ENCODE measurements around the gene CFAP65. TPM values are rescaled to one million over a fixed set of nuclear protein-coding genes. Genes with fewer than 3 reads are reported as not detected.

CFAP65 gene
- total RNA-seq, 4 donors from 2014 or later, result under 0.01 to 1.3 (median 0.78) TPM; not detected in 1

DNA sequence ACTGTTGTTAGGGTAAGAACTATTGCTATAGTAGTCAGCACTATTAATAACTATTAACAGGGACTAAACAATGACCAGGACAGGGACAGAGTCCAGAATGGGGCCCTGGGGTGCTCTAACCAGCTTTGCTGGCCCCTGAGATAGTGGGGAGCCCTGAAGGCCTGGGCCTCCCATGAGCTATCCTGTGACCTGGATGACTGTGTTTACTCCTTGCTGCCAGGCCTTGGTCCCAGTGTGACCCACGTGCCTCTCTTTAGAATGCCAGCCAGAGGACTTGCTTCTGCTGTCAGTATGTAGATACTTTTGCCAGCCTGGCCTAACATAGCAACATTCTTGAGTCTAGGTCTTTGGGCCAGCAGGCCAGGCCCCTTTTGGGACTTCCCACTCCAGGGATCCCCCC is 70.4 kb downstream of the CFAP65 start:
- H3K27ac ChIP-seq, result no peak overlapping the region
- TF ChIP-seq POLR2A (IDR thresholded peaks at IDR 0.05), result no peak
- no peaks in the 10 kb centered on the region for H3K4me1 ChIP-seq
- no peak overlapping the region for H3K4me3 ChIP-seq (replicated peaks in 1 of 3)
- no peaks in the 10 kb centered on the region for H3K9me3 ChIP-seq
- no peak for DNase-seq
- intact Hi-C loops (cut with DNase I), result no loop called here
- H3K36me3 ChIP-seq, result no peaks in the 10 kb centered on the region
- 18 to 20% methylated on average over 1 of the region's 1 CpG for WGBS, 2 donors
- no peaks in the 10 kb centered on the region for H3K27me3 ChIP-seq

GRCh38 chr2:218964041-218964771 is 77.1 kb downstream of the CFAP65 start:
- DNase-seq, result no peak
- Histone ChIP-seq H3K9me3 (no peaks in the 10 kb centered on the region), H3K4me1 (peaks cover 0 to 21% of the 10 kb centered on the region in 2 donors), H3K27ac (no peak overlapping the region), H3K4me3 (replicated peaks in 1 of 3) (no peak overlapping the region), H3K27me3 (peaks cover 38% of the 10 kb centered on the region), H3K36me3 (no peaks in the 10 kb centered on the region)
- WGBS, 2 donors, result 52 to 56% methylated on average over 5 of the region's 5 CpGs
- TF ChIP-seq POLR2A (IDR thresholded peaks at IDR 0.05) (no peak), CTCF (IDR thresholded peaks at IDR 0.05) (no peak)
- intact Hi-C loops (cut with DNase I), result no loop called here

DNA sequence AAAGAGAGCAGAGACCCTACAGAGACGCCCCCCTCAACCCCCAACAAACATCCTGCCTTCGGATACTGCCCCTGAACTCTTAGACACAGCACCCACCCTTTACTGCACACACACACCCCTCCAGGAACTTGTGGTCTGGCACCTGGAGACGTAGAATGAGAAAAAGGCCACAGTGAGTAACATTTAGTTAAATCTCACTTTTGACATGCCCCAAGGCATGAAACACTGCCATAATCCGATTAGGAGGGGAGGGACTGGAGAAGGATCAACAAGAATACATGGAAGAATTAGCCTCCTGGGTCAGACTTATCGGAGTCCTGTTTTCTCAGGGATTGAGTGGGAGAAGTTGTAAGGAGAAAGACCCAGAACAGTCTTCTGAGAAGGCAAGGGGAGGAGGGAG is 77.7 kb downstream of the CFAP65 start:
- TF ChIP-seq CTCF (IDR thresholded peaks at IDR 0.05) (no peak), POLR2A (IDR thresholded peaks at IDR 0.05) (no peak)
- no peak for DNase-seq
- H3K4me3 ChIP-seq (replicated peaks in 1 of 3), result no peak overlapping the region
- H3K27me3 ChIP-seq, result peaks cover 43% of the 10 kb centered on the region
- intact Hi-C loops (cut with DNase I), result no loop called here
- no peak overlapping the region for H3K27ac ChIP-seq
- H3K4me1 ChIP-seq, result peaks cover 0 to 22% of the 10 kb centered on the region in 2 donors
- 4 to 11% methylated on average over 5 of the region's 5 CpGs for WGBS, 2 donors
- no peaks in the 10 kb centered on the region for H3K9me3 ChIP-seq
- no peaks in the 10 kb centered on the region for H3K36me3 ChIP-seq

- Histone ChIP-seq H3K36me3 (no peaks in the 10 kb centered on the region), H3K27me3 (peaks cover 43% of the 10 kb centered on the region), H3K4me3 (replicated peaks in 1 of 3) (no peak overlapping the region), H3K27ac (no peak overlapping the region), H3K9me3 (no peaks in the 10 kb centered on the region), H3K4me1 (peaks cover 0 to 22% of the 10 kb centered on the region in 2 donors)
- intact Hi-C loops (cut with DNase I), result no loop called here
- WGBS, 2 donors, result 2 to 4% methylated on average over 15 to 41 of the region's 42 CpGs
- peak; percentile 56 to 76 for DNase-seq
- TF ChIP-seq POLR2A (IDR thresholded peaks at IDR 0.05), result no peak
- no peak for TF ChIP-seq CTCF (IDR thresholded peaks at IDR 0.05)
Observed at GRCh38 chr2:218962859-218963492, 78.3 kb downstream of the CFAP65 start.

DNA sequence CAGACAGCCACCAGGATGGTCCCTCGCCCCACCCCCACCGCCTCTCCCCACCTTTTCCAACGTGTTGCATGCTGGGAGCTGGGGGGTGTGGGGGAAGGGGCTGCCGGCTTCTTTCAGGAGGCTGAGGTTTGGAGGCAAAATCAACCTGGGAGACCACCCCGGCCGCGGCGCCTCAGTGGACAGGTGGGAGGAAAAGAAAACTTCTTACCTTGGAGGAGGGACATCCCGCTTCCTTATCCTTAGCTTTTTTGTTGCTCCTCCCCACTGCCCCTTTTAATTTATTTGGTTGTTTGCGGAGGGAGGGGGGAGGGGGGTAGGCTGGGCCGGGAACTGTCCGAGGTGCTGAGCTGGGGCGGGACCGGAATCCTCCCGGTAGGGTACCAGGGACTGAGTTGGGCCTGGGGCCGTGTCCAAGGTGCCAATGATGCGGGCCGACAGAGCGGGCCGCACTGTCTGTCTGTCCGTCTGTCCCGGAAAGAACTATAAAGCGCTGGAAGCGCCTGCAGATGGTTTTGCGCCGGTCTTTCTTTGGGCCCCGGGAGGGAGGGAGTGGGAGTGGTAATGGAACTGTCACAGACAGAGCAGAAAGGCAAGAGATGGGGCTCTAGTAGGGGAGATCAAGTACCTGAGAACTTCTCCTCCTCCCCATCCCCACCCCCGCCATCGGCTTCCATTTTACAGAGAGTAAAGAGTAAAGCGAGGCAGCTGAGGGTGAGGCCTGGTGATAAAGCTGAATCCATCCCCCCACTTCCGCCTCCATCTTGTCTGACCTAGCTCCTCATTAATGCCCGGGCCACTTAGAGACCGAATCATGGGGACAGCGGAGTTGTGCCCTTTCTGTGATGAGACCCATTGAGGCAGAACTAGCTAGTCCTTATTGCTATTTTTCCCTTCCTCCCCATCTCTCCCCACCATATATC is 79.4 kb downstream of the CFAP65 start:
- no peak for TF ChIP-seq CTCF (IDR thresholded peaks at IDR 0.05)
- no peak for TF ChIP-seq POLR2A (IDR thresholded peaks at IDR 0.05)
- WGBS, 2 donors, result 15% methylated on average over 28 to 34 of the region's 34 CpGs
- peaks cover 43% of the 10 kb centered on the region for H3K27me3 ChIP-seq
- H3K36me3 ChIP-seq, result no peaks in the 10 kb centered on the region
- no peak for DNase-seq
- H3K4me3 ChIP-seq (replicated peaks in 1 of 3), result no peak overlapping the region
- intact Hi-C loops (cut with DNase I), result no loop called here
- no peak overlapping the region for H3K27ac ChIP-seq
- H3K4me1 ChIP-seq, result peaks cover 0 to 22% of the 10 kb centered on the region in 2 donors
- H3K9me3 ChIP-seq, result no peaks in the 10 kb centered on the region
